ENCODE data around the gene PLOD3.

- TF ChIP-seq HMGA2 (CRISPR knock-in tag; IDR thresholded peaks at IDR 0.05) (no peak), ELF4 (CRISPR knock-in tag; IDR thresholded peaks at IDR 0.05; ENCODE audit: low read depth) (no peak), NR3C1 (CRISPR knock-in tag; conservative IDR thresholded peaks at IDR 0.05; ENCODE audit: low read depth) (no peak), JUN (CRISPR knock-in tag; IDR thresholded peaks at IDR 0.05) (no peak), NFYB (CRISPR knock-in tag; conservative IDR thresholded peaks at IDR 0.05; ENCODE audit: low read depth) (no peak), E2F5 (CRISPR knock-in tag; IDR thresholded peaks at IDR 0.05) (no peak), CTCF (IDR thresholded peaks at IDR 0.05) (no peak), AFF4 (CRISPR knock-in tag; IDR thresholded peaks at IDR 0.05; ENCODE audit: borderline replicate concordance) (no peak), FOXP4 (CRISPR knock-in tag; IDR thresholded peaks at IDR 0.05) (no peak), NR2C2 (CRISPR knock-in tag; IDR thresholded peaks at IDR 0.05) (no peak)
Observed at GRCh38 chr7:101237206-101238067, 20.1 kb upstream of the PLOD3 start, which contains the start of gene CLDN15.

Measured in WTC11 (cell line).